Stimulated activated CD4-positive, alpha-beta T cell treated with anti-CD3 and anti-CD28 coated beads, Interleukin-2, amount 100 ng/mL, for 24 hours (primary cell): ENCODE data around the gene ENGASE.

Experiments
- DNase-seq, 2 donors: peaks; one replicate each; pipeline ENCODE4 v3.0.0-alpha.2; 2020

ENGASE gene

DNA sequence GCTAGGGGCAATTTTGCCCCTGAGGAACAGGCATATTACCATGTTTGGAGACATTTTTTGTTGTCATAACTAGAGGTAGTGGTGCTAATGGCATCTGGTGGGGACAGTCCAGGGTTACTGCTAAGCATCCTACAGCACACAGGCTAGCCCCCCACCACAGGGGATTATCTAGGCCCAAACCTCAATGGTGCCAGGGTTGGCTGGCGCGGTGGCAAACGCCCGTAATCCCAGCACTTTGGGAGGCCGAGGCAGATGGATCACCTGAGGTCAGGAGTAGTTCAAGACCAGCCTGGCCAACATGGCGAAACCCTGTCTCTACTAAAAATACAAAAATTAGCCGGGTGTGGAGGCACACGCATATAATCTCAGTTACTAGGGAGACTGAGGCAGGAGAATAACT is 35.5 kb upstream of the ENGASE start:
- DNase-seq, result no peak

DNA sequence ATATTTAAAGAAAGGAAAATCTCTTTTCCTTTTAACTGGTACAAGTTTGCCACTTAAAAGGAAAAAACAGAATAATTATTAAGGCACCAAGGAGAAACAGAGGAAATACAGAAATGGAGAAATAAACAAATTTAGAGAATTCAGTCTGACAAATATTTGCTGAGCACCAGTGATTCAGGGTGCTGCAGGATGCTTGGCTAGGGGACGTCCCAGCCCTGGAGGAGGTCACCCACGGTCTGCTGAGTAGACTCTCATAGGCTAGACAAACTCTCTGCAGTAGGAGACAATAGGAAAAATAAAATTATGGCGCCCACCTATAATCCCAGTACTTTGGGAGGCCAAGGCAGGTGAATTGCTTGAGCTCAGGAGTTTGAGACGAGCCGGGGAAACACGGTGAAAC is 34.7 kb upstream of the ENGASE start:
- no peak for DNase-seq

- DNase-seq, result no peak
Measured at GRCh38 chr17:79041041-79041570, 33.5 kb upstream of the ENGASE start.

DNA sequence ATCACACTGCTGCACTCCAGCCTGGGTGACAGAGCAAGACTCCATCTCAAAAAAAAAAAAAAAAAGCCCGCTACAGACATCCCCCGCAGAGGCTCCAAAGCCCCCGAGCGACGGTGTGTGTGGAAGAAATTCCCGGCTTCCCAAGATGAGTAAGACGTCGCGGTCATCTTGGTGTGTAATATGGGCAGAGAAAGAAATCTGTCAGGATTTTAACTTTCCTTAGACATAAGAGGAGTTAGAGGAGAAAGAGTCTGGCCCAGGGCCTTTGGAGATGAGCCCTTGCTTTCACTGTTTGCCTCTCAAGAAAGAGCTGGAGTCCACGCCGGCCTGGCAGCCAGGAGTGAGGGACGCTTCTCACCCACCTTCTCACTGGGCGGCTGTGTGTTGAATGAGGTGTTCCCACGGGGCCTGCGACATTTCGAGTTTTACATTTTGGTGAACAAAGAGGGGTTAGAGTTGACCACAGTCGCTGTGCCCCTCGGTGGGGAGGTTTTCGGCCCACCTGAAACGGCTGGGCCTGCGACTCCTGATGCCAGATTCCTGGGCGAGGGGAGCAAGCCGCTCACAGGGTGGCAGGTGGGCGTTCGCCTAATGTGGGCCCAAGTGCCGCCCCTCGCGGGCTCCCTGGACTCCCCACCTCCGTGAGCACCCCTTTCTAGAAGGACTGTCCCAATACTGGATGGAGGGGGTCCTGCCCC is 32.8 kb upstream of the ENGASE start:
- no peak for DNase-seq

GRCh38 chr17:79042421-79043190 is 32.0 kb upstream of the ENGASE start:
- peak; percentile 77 to 82 for DNase-seq

GRCh38 chr17:79043191-79043930 is 31.3 kb upstream of the ENGASE start:
- no peak for DNase-seq

- no peak for DNase-seq
Measured at GRCh38 chr17:79043931-79044320, 30.7 kb upstream of the ENGASE start.

GRCh38 chr17:79044462-79044861 is 30.2 kb upstream of the ENGASE start:
- no peak for DNase-seq

DNA sequence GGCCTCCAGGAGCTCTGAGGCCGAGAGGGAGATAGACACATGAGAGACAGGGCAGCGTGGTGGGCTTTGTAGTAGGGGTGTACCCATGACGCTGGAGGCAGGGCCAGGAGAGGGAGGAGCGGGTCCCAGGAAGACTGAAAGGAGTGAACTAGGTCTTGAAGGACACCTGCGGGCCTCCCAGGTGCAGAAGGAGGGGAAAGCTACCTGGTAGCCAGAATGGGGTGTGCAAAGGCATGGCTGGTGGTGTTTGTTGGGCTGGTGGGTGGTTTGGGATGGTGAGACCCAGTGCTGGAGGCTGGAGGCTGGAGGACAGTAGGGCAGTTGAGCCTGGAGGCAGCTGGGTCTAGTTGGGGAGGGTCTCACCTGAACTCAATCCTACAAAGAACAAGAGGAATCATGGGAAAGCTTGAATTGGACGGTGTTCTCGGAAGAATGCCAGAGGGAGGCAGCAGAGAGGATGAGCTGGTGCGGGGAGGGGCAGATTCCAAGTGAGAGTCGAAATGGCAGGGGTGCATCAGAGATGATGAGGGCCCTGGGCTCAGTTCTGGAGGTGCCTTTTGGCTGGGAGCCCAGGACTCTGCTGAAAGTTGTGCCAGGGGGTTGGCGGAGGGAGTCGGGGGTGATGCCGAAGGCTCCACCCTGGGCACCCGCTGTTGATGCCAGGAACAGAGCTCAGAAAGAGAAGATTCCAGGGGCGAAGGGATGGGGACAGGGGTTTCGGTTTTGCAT is 29.5 kb upstream of the ENGASE start:
- DNase-seq, result no peak

GRCh38 chr17:79045842-79046196 is 28.8 kb upstream of the ENGASE start:
- DNase-seq, result peak; percentile 71 to 75

GRCh38 chr17:79046197-79046915 is 28.3 kb upstream of the ENGASE start:
- DNase-seq, result no peak

DNA sequence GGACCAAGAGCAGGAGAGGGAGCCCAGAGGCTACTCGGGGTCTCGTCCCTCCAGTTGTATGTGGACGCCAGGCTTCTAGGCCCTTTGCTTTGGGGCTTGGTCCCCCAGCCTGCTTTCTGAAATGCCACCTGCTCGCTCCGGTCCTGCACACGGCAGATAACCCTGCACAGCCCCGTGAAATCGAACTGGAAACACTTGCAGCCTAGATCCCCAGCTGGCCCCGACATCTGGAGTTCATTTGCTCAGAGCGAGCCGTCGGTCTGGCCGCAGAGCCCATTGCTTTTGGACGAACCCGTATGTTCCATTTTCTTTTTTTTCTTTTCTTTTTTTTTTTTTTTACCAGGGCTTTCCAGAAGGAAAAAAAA is 27.7 kb upstream of the ENGASE start:
- no peak for DNase-seq

- DNase-seq, result no peak
Measured at GRCh38 chr17:79047291-79047920, 27.2 kb upstream of the ENGASE start.

DNA sequence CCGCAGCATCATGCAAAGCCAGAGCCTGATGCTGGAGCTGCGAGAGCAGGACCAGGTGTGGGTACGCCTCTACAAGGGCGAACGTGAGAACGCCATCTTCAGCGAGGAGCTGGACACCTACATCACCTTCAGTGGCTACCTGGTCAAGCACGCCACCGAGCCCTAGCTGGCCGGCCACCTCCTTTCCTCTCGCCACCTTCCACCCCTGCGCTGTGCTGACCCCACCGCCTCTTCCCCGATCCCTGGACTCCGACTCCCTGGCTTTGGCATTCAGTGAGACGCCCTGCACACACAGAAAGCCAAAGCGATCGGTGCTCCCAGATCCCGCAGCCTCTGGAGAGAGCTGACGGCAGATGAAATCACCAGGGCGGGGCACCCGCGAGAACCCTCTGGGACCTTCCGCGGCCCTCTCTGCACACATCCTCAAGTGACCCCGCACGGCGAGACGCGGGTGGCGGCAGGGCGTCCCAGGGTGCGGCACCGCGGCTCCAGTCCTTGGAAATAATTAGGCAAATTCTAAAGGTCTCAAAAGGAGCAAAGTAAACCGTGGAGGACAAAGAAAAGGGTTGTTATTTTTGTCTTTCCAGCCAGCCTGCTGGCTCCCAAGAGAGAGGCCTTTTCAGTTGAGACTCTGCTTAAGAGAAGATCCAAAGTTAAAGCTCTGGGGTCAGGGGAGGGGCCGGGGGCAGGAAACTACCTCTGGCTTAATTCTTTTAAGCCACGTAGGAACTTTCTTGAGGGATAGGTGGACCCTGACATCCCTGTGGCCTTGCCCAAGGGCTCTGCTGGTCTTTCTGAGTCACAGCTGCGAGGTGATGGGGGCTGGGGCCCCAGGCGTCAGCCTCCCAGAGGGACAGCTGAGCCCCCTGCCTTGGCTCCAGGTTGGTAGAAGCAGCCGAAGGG is 26.4 kb upstream of the ENGASE start:
- no peak for DNase-seq

DNA sequence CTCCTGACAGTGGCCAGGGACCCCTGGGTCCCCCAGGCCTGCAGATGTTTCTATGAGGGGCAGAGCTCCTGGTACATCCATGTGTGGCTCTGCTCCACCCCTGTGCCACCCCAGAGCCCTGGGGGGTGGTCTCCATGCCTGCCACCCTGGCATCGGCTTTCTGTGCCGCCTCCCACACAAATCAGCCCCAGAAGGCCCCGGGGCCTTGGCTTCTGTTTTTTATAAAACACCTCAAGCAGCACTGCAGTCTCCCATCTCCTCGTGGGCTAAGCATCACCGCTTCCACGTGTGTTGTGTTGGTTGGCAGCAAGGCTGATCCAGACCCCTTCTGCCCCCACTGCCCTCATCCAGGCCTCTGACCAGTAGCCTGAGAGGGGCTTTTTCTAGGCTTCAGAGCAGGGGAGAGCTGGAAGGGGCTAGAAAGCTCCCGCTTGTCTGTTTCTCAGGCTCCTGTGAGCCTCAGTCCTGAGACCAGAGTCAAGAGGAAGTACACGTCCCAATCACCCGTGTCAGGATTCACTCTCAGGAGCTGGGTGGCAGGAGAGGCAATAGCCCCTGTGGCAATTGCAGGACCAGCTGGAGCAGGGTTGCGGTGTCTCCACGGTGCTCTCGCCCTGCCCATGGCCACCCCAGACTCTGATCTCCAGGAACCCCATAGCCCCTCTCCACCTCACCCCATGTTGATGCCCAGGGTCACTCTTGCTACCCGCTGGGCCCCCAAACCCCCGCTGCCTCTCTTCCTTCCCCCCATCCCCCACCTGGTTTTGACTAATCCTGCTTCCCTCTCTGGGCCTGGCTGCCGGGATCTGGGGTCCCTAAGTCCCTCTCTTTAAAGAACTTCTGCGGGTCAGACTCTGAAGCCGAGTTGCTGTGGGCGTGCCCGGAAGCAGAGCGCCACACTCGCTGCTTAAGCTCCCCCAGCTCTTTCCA is 25.5 kb upstream of the ENGASE start:
- no peak for DNase-seq

- DNase-seq, result no peak
Measured at GRCh38 chr17:79049821-79050220, 24.8 kb upstream of the ENGASE start.

DNA sequence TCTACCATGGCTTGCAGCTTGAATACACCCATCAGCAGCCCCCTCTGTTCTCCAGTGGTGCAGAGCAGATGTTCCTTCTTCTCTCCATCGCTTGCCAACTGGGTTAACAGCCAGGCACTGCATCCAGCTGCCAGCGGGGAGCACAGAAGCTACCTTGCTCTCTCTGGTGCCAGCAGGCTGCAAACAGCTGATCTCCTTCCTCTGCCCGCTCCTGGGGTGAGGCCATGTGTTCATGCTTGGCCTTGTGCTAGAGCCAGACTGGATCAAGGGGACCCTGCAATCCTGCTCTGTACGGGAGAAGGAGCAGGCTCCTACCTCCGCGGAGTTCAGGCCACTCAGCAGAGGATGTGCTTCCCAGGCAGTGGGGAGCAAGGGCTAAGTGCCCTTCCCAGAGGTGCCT is 24.1 kb upstream of the ENGASE start:
- DNase-seq, result no peak

- no peak for DNase-seq
Measured at GRCh38 chr17:79051306-79051705, 23.3 kb upstream of the ENGASE start.

- DNase-seq, result no peak
Measured at GRCh38 chr17:79052131-79052530, 22.5 kb upstream of the ENGASE start.
